ENCODE results near the gene BCAS4.

The BCAS4 gene

DNA sequence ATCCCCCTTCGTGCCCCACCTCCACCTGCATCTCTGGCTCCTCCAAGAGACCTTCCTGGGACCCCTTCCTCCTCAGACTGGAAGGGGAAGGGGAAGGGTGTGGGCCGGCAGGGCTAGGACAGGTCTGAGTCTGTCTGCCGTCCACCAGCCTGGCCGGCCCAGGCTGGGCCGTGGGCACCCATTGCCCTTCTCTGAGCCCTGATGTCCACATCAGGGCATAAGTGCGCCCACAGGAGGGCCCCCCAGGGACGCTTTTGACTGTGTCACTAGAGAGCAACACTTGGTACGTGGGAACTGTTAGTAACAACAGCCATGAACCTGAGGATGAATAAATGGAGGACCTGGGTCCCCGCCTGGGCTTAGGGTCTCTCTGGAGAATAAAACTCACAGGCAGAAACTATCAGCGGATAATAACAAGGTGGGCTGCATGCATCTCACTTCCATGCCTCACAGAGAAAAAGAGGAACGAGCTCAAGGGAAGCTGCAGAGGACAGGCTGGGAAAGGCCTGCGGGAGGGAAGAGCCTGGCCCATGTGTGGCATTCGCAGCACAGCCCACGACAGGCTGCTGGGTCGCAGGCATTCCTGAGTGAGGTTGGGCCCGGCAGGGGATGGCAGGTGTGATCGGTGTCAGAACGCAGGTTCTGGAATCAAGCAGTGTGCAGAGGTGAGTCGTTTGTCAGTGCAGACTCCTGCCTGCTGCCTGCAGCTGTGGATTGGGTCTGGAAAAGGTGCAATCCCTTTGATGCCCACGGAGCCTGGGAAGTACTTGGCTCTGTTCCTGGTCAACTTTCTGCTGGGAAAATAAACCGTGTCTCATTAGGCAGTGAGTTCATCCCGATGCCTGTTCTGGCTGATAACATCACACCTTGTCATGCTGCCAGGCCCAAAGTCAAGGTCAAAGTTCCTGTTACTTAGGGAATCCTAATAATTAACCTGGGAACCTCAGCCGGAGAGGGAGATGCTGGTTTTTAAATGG, 60.9 kb downstream of the BCAS4 start:
- Histone ChIP-seq H3K4me3 (ENCODE audit: low read depth, low read length) (no peak overlapping the region), H3K9me3 (no peaks in the 10 kb centered on the region), H3K27me3 (no peaks in the 10 kb centered on the region), H3K36me3 (no peaks in the 10 kb centered on the region), H3K4me1 (peaks cover 11% of the 10 kb centered on the region)
- peak; percentile 60 for DNase-seq
- TF ChIP-seq, protein P1, sequence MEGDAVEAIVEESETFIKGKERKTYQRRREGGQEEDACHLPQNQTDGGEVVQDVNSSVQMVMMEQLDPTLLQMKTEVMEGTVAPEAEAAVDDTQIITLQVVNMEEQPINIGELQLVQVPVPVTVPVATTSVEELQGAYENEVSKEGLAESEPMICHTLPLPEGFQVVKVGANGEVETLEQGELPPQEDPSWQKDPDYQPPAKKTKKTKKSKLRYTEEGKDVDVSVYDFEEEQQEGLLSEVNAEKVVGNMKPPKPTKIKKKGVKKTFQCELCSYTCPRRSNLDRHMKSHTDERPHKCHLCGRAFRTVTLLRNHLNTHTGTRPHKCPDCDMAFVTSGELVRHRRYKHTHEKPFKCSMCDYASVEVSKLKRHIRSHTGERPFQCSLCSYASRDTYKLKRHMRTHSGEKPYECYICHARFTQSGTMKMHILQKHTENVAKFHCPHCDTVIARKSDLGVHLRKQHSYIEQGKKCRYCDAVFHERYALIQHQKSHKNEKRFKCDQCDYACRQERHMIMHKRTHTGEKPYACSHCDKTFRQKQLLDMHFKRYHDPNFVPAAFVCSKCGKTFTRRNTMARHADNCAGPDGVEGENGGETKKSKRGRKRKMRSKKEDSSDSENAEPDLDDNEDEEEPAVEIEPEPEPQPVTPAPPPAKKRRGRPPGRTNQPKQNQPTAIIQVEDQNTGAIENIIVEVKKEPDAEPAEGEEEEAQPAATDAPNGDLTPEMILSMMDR (IDR thresholded peaks at IDR 0.05; ENCODE audit: low read depth, low read length): no peak

DNA sequence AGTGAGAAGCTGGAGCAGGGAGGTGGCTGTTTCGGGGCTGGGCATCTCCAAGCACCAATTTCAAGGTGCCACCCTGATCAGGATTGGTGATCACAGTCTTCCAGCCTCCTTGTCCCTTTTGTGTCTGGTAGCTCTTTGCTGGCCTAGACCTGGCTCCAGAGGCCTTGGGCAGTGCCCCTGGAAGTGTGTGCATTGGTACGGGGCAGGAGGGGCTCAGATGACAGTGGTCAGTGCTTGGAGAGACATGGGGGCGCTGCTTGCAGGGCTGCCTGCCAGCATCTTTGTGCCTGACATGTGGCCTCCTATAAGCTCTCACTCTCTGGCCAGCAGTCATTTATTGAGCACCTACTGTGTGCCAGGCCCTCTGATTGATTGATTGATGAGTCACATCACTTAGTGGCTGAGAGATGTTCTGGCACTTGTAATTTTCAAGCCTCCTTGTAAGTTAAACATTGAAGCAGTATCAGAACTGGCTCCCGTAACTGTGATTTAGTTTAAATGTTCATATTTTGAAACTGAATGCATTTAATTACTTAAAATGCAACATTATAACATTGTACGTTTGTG, 61.7 kb downstream of the BCAS4 start:
- no peaks in the 10 kb centered on the region for H3K36me3 ChIP-seq
- no peaks in the 10 kb centered on the region for H3K27me3 ChIP-seq
- H3K9me3 ChIP-seq: no peaks in the 10 kb centered on the region
- H3K4me3 ChIP-seq (ENCODE audit: low read depth, low read length): no peak overlapping the region
- no peak for DNase-seq
- peaks cover 11% of the 10 kb centered on the region for H3K4me1 ChIP-seq
- TF ChIP-seq, protein P1 (IDR thresholded peaks at IDR 0.05; ENCODE audit: low read depth, low read length): no peak

DNA sequence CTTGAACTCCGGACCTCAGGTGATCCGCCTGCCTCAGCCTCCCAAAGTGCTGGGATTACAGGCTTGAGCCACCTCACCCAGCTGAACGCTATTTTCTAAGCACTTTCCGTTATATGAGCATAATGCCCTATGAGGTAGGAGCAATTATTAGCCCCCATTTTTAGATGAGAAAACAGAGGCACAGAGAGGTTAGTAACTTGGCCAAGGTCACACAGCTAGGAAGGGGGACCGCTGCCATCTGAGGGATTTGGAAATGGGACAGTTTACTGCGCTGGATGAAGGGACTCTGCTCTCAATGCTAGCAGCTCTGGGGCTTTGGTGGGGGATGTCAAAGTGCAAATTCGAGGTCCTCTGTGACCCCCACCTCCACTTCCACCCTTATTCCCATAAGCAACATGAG, 62.5 kb downstream of the BCAS4 start:
- no peaks in the 10 kb centered on the region for H3K27me3 ChIP-seq
- peaks cover 11% of the 10 kb centered on the region for H3K4me1 ChIP-seq
- H3K4me3 ChIP-seq (ENCODE audit: low read depth, low read length): no peak overlapping the region
- TF ChIP-seq, protein P1 (IDR thresholded peaks at IDR 0.05; ENCODE audit: low read depth, low read length): no peak
- no peaks in the 10 kb centered on the region for H3K36me3 ChIP-seq
- no peaks in the 10 kb centered on the region for H3K9me3 ChIP-seq
- DNase-seq: no peak

DNA sequence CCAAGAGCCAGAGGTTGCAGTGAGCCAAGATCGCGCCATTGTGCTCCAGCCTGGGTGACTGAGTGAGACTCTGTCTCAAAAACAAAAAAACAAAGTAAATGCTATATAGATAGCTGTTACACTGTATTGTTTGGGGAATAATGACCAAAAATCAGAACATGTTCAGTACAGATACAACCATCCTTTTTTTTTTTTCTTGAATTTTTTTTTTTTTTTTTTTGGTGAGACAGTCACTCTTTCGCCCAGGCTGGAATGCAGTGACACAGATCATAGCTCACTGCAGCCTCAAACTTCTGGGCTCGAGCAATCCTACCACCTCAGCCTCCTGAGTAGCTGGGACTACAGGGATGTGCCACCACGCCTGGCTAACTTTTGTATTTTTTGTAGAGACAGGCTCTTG, 63.7 kb downstream of the BCAS4 start:
- peaks cover 11% of the 10 kb centered on the region for H3K4me1 ChIP-seq
- TF ChIP-seq, protein P1 (IDR thresholded peaks at IDR 0.05; ENCODE audit: low read depth, low read length): no peak

DNA sequence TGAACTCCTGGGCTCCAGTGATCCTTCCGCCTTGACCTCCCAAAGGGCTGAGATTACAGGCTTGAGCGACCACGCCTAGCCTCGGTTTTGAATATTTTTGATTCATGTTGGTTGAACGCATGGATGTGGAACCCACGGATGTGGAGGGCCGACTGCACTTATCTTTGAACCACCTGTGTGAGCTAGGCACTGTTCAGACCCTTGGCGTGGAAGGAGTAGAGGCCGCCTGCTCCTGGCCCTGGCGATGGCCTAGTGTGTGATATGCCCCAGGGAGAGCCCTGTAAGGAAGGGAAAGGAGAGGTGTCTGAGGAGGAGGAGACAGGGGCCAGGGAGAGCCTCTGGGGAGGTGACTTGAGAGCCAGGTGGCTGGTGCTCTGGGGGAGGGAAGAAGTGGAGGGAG, 64.3 kb downstream of the BCAS4 start:
- Histone ChIP-seq H3K4me1 (peaks cover 11% of the 10 kb centered on the region), H3K4me3 (ENCODE audit: low read depth, low read length) (no peak overlapping the region), H3K9me3 (no peaks in the 10 kb centered on the region), H3K36me3 (no peaks in the 10 kb centered on the region), H3K27me3 (no peaks in the 10 kb centered on the region)
- no peak for DNase-seq
- TF ChIP-seq, protein P1 (IDR thresholded peaks at IDR 0.05; ENCODE audit: low read depth, low read length): no peak

More for the DNA sequence above, 63.7 kb downstream of the BCAS4 start:
- Histone ChIP-seq H3K27me3 (no peaks in the 10 kb centered on the region), H3K9me3 (no peaks in the 10 kb centered on the region), H3K36me3 (no peaks in the 10 kb centered on the region), H3K4me3 (ENCODE audit: low read depth, low read length) (no peak overlapping the region)
- DNase-seq: no peak

DNA sequence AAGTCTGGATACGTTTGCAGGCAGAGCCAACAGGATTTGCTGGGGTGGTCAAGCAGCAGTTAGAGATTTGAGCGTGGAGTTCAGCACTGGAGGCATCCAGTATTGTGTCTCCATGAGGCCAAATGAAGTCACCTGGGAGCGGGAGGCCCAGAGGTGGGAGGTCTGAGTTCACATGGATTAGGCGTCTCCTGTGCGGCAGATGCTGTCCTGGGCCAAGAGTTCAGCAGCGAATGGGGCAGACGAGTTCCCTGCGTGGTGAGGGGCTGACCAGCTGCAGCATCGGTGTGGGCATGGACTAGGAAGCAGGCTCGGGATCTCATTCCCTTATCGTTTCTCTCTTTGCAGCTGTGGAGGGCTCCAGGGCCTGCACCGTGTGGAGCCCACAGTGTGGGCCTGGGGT, 66.2 kb downstream of the BCAS4 start:
- H3K4me1 ChIP-seq: peaks cover 4% of the 10 kb centered on the region
- H3K9me3 ChIP-seq: no peaks in the 10 kb centered on the region
- TF ChIP-seq, protein P1 (IDR thresholded peaks at IDR 0.05; ENCODE audit: low read depth, low read length): no peak
- no peaks in the 10 kb centered on the region for H3K27me3 ChIP-seq
- DNase-seq: no peak
- H3K36me3 ChIP-seq: no peaks in the 10 kb centered on the region
- no peak overlapping the region for H3K4me3 ChIP-seq (ENCODE audit: low read depth, low read length)
